ENCODE data around the gene CENPH. TPM values are rescaled to one million over a fixed set of nuclear protein-coding genes. Genes with fewer than 3 reads are reported as not detected.
"Not testable (repeated sequence)": the region's sequence is repeated elsewhere in the genome, so short reads cannot be mapped to it uniquely, and the experiment has no call there.

Gene CENPH
- total RNA-seq (2014; rRNA removed; shearing (Covaris generic)): 64.9 and 81.4 TPM in 2 replicates

GRCh38 chr5:69189162-69190086, at the start of gene CENPH:
Gene CENPH, plus strand, starts transcription at chr5:69189583. Its CDS starts 52 bp downstream, at chr5:69189635.
- Histone ChIP-seq H3K4me3 (peak within 1 kb of the TSS; percentile 77), H3K4me1 (replicated peaks) (peaks cover 9% of the 10 kb centered on the region), H3K27me3 (replicated peaks) (no peaks in the 10 kb centered on the region), H3K36me3 (peaks cover 9% of the 10 kb centered on the region), H3K9me3 (replicated peaks) (no peaks in the 10 kb centered on the region), H3K27ac (peak within 1 kb of the TSS; percentile 94)
- DNase-seq (ENCODE audit: low read depth in 1 of 2, low spot score in 2 of 2): peak; percentile 95

GRCh38 chr5:69140239-69140638, 49.1 kb upstream of the CENPH start:
- H3K27me3 ChIP-seq (replicated peaks); H3K4me3 ChIP-seq; H3K36me3 ChIP-seq; H3K4me1 ChIP-seq (replicated peaks); H3K27ac ChIP-seq; H3K9me3 ChIP-seq (replicated peaks); DNase-seq (ENCODE audit: low read depth in 1 of 2, low spot score in 2 of 2): not testable (repeated sequence)

- no peak for DNase-seq (ENCODE audit: low read depth in 1 of 2, low spot score in 2 of 2)
- Histone ChIP-seq H3K27me3 (replicated peaks) (no peaks in the 10 kb centered on the region), H3K27ac (no peak overlapping the region), H3K4me3 (no peak overlapping the region), H3K9me3 (replicated peaks) (no peaks in the 10 kb centered on the region), H3K36me3 (no peaks in the 10 kb centered on the region), H3K4me1 (replicated peaks) (no peaks in the 10 kb centered on the region)
Observed at GRCh38 chr5:69140827-69141226, 48.6 kb upstream of the CENPH start.

GRCh38 chr5:69148576-69148975, 40.8 kb upstream of the CENPH start:
- not testable (repeated sequence) for H3K4me1 ChIP-seq (replicated peaks)

GRCh38 chr5:69148981-69149675, 40.3 kb upstream of the CENPH start:
- Histone ChIP-seq H3K9me3 (replicated peaks) (no peaks in the 10 kb centered on the region), H3K36me3 (no peaks in the 10 kb centered on the region), H3K4me3 (no peak overlapping the region), H3K4me1 (replicated peaks) (no peaks in the 10 kb centered on the region), H3K27ac (no peak overlapping the region), H3K27me3 (replicated peaks) (no peaks in the 10 kb centered on the region)
- no peak for DNase-seq (ENCODE audit: low read depth in 1 of 2, low spot score in 2 of 2)

More at GRCh38 chr5:69148576-69148975, 40.8 kb upstream of the CENPH start:
- H3K4me3 ChIP-seq; H3K27ac ChIP-seq; H3K27me3 ChIP-seq (replicated peaks); H3K9me3 ChIP-seq (replicated peaks); DNase-seq (ENCODE audit: low read depth in 1 of 2, low spot score in 2 of 2); H3K36me3 ChIP-seq: not testable (repeated sequence)

GRCh38 chr5:69149676-69150010, 39.7 kb upstream of the CENPH start:
- Histone ChIP-seq H3K4me1 (replicated peaks) (no peaks in the 10 kb centered on the region), H3K27ac (no peak overlapping the region), H3K36me3 (no peaks in the 10 kb centered on the region), H3K9me3 (replicated peaks) (no peaks in the 10 kb centered on the region), H3K27me3 (replicated peaks) (no peaks in the 10 kb centered on the region), H3K4me3 (no peak overlapping the region)
- DNase-seq (ENCODE audit: low read depth in 1 of 2, low spot score in 2 of 2): no peak

- H3K36me3 ChIP-seq: no peaks in the 10 kb centered on the region
- H3K27me3 ChIP-seq (replicated peaks): no peaks in the 10 kb centered on the region
- no peak for DNase-seq (ENCODE audit: low read depth in 1 of 2, low spot score in 2 of 2)
- no peaks in the 10 kb centered on the region for H3K9me3 ChIP-seq (replicated peaks)
- no peak overlapping the region for H3K27ac ChIP-seq
- no peaks in the 10 kb centered on the region for H3K4me1 ChIP-seq (replicated peaks)
- no peak overlapping the region for H3K4me3 ChIP-seq
Observed at GRCh38 chr5:69152731-69153130, 36.7 kb upstream of the CENPH start.

GRCh38 chr5:69156456-69156855, 32.9 kb upstream of the CENPH start:
- DNase-seq (ENCODE audit: low read depth in 1 of 2, low spot score in 2 of 2): no peak
- Histone ChIP-seq H3K4me3 (no peak overlapping the region), H3K27me3 (replicated peaks) (no peaks in the 10 kb centered on the region), H3K4me1 (replicated peaks) (no peaks in the 10 kb centered on the region), H3K9me3 (replicated peaks) (no peaks in the 10 kb centered on the region), H3K27ac (no peak overlapping the region), H3K36me3 (no peaks in the 10 kb centered on the region)

- no peak for DNase-seq (ENCODE audit: low read depth in 1 of 2, low spot score in 2 of 2)
- Histone ChIP-seq H3K27ac (no peak overlapping the region), H3K27me3 (replicated peaks) (no peaks in the 10 kb centered on the region), H3K9me3 (replicated peaks) (no peaks in the 10 kb centered on the region), H3K4me1 (replicated peaks) (no peaks in the 10 kb centered on the region), H3K4me3 (no peak overlapping the region), H3K36me3 (no peaks in the 10 kb centered on the region)
Observed at GRCh38 chr5:69158039-69158438, 31.3 kb upstream of the CENPH start.

- Histone ChIP-seq H3K27me3 (replicated peaks) (no peaks in the 10 kb centered on the region), H3K4me1 (replicated peaks) (no peaks in the 10 kb centered on the region), H3K9me3 (replicated peaks) (no peaks in the 10 kb centered on the region), H3K4me3 (no peak overlapping the region), H3K36me3 (no peaks in the 10 kb centered on the region), H3K27ac (no peak overlapping the region)
- DNase-seq (ENCODE audit: low read depth in 1 of 2, low spot score in 2 of 2): no peak
Observed at GRCh38 chr5:69160651-69161050, 28.7 kb upstream of the CENPH start.

- Histone ChIP-seq H3K27me3 (replicated peaks) (no peaks in the 10 kb centered on the region), H3K27ac (peak within 1 kb of the TSS; percentile 79), H3K36me3 (peaks cover 49% of the 10 kb centered on the region)
Observed at GRCh38 chr5:69166686-69167492, 22.5 kb upstream of the CENPH start, which contains the start of gene CCNB1. Gene CCNB1, plus strand, starts transcription at chr5:69167150. Its CDS starts 113 bp downstream, at chr5:69167263.

GRCh38 chr5:69167493-69167855, 21.9 kb upstream of the CENPH start:
- H3K27ac ChIP-seq: peak overlapping the region; percentile 79
- H3K4me1 ChIP-seq (replicated peaks): peaks cover 16% of the 10 kb centered on the region
- DNase-seq (ENCODE audit: low read depth in 1 of 2, low spot score in 2 of 2): no peak

More at GRCh38 chr5:69166686-69167492, 22.5 kb upstream of the CENPH start, which contains the start of gene CCNB1:
- Histone ChIP-seq H3K4me3 (peak within 1 kb of the TSS; percentile 60), H3K9me3 (replicated peaks) (no peaks in the 10 kb centered on the region), H3K4me1 (replicated peaks) (peaks cover 16% of the 10 kb centered on the region)
- peak; percentile 96 to 97 for DNase-seq (ENCODE audit: low read depth in 1 of 2, low spot score in 2 of 2)

GRCh38 chr5:69167929-69168328, 21.5 kb upstream of the CENPH start:
- no peaks in the 10 kb centered on the region for H3K27me3 ChIP-seq (replicated peaks)
- DNase-seq (ENCODE audit: low read depth in 1 of 2, low spot score in 2 of 2): no peak
- no peaks in the 10 kb centered on the region for H3K9me3 ChIP-seq (replicated peaks)
- peaks cover 16% of the 10 kb centered on the region for H3K4me1 ChIP-seq (replicated peaks)
- H3K36me3 ChIP-seq: peaks cover 58% of the 10 kb centered on the region
- peak overlapping the region; percentile 79 for H3K27ac ChIP-seq
- H3K4me3 ChIP-seq: peak overlapping the region; percentile 60

More at GRCh38 chr5:69167493-69167855, 21.9 kb upstream of the CENPH start:
- Histone ChIP-seq H3K9me3 (replicated peaks) (no peaks in the 10 kb centered on the region), H3K36me3 (peaks cover 54% of the 10 kb centered on the region), H3K27me3 (replicated peaks) (no peaks in the 10 kb centered on the region), H3K4me3 (peak overlapping the region; percentile 60)
